Testis (tissue), 2 donors: ENCODE measurements around the gene NPIPB6.
"Not testable (repeated sequence)": the region's sequence is repeated elsewhere in the genome, so short reads cannot be mapped to it uniquely, and the experiment has no call there.

Experiments
- POLR2A ChIP-seq: fragments of 450-650 bp; IDR thresholded peaks from one replicate; pipeline ENCODE4 v1.6.1; 2017; ENCODE audit warnings: antibody characterized with exemption, mild to moderate bottlenecking, moderate library complexity
- TF ChIP-seq, protein P1 (sequence below), 3 experiments: fragments of 450-650 bp in 2 of 3; fragments of 200-600 bp in 1 of 3; sonication (generic) in 1 of 3; IDR thresholded peaks; one replicate each; pipeline ENCODE4 v1.5.1; 2016 to 2019; ENCODE audit warnings: antibody characterized with exemption in 3 of 3, mild to moderate bottlenecking in 2 of 3, moderate library complexity in 1 of 3

DNA sequence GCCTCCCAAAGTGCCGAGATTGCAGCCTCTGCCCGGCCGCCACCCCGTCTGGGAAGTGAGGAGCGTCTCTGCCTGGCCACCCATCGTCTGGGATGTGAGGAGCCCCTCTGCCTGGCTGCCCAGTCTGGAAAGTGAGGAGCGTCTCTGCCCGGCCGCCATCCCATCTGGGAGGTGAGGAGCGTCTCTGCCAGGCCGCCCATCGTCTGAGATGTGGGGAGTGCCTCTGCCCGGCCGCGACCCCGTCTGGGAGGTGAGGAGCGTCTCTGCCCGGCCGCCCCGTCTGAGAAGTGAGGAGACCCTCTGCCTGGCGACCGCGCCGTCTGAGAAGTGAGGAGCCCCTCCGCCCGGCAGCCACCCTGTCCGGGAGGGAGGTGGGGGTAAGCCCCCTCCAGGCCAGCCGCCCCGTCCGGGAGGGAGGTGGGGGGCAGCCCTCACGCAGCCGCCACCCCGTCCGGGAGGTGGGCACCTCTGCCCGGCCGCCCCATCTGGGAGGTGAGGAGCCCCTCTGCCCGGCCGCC is 13.9 kb upstream of the NPIPB6 start:
- TF ChIP-seq, protein P1, sequence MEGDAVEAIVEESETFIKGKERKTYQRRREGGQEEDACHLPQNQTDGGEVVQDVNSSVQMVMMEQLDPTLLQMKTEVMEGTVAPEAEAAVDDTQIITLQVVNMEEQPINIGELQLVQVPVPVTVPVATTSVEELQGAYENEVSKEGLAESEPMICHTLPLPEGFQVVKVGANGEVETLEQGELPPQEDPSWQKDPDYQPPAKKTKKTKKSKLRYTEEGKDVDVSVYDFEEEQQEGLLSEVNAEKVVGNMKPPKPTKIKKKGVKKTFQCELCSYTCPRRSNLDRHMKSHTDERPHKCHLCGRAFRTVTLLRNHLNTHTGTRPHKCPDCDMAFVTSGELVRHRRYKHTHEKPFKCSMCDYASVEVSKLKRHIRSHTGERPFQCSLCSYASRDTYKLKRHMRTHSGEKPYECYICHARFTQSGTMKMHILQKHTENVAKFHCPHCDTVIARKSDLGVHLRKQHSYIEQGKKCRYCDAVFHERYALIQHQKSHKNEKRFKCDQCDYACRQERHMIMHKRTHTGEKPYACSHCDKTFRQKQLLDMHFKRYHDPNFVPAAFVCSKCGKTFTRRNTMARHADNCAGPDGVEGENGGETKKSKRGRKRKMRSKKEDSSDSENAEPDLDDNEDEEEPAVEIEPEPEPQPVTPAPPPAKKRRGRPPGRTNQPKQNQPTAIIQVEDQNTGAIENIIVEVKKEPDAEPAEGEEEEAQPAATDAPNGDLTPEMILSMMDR (IDR thresholded peaks at IDR 0.05): not testable (repeated sequence)
- not testable (repeated sequence) for TF ChIP-seq POLR2A
